ENCODE data around the gene FLYWCH1. TPM values are rescaled to one million over a fixed set of nuclear protein-coding genes. Genes with fewer than 3 reads are reported as not detected.

Gene FLYWCH1
- total RNA-seq: 10 to 100 TPM; 18.5 to 28.4 TPM

DNA sequence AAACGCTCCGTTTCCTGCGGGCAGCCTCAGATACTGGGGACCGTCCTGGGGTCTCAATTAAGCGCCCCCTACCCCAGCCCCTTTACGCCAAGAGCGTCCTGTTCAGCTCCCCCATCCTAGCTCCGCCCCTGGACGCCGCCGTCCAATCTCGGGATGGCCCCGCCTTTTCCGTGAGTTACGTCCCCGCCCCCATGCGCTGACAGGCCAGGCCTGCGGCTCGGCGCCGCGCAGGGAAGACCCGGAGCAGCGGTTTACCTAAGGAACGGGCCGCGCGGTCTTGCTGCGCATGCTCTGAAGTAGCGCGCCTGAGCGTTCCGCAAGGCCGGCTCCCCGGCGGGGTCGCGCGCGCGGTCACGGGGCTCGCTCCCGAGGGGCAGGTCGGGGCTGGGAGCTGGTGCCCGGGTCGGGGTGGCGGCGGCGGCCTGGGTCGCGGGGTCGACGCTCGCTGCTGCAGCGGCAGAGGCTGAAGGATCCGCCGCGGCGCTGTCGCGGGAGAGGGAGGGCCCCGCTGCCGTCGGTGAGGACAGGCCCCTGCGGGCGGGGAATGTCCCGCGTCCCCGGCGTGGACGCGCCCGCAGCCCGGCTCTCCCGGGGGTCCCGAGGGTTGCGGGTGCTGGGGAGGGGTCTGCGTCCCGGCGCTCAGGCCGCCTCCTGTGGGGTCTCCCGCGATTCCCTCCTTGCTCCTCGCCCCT, at the start of gene FLYWCH1:
FLYWCH1 (plus strand) TSS at position 294 of the 692 bp plus-strand sequence. CDS start 17,755 bp downstream, outside the sequence.
- peak within 1 kb of the TSS; percentile 60 to 76 for H3K9ac ChIP-seq (ENCODE audit: low read depth in 2 of 2, low read length in 2 of 2)
- no peaks in the 10 kb centered on the region for H3K4me1 ChIP-seq
- intact Hi-C loops (cut with DNase I): loop anchor here (5.0 kb wide), 1 partner anchor 34 kb away; no protein-coding TSS in a partner anchor
- H3K27me3 ChIP-seq: no peaks in the 10 kb centered on the region
- DNase-seq: peak; percentile 99
- H3K36me3 ChIP-seq: no peaks in the 10 kb centered on the region
- H3K4me3 ChIP-seq: peak within 1 kb of the TSS; percentile 87
- TF ChIP-seq, protein P1, sequence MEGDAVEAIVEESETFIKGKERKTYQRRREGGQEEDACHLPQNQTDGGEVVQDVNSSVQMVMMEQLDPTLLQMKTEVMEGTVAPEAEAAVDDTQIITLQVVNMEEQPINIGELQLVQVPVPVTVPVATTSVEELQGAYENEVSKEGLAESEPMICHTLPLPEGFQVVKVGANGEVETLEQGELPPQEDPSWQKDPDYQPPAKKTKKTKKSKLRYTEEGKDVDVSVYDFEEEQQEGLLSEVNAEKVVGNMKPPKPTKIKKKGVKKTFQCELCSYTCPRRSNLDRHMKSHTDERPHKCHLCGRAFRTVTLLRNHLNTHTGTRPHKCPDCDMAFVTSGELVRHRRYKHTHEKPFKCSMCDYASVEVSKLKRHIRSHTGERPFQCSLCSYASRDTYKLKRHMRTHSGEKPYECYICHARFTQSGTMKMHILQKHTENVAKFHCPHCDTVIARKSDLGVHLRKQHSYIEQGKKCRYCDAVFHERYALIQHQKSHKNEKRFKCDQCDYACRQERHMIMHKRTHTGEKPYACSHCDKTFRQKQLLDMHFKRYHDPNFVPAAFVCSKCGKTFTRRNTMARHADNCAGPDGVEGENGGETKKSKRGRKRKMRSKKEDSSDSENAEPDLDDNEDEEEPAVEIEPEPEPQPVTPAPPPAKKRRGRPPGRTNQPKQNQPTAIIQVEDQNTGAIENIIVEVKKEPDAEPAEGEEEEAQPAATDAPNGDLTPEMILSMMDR (IDR thresholded peaks at IDR 0.05): no peak
- no peaks in the 10 kb centered on the region for H3K9me3 ChIP-seq
- H3K27ac ChIP-seq: peak within 1 kb of the TSS; percentile 71

DNA sequence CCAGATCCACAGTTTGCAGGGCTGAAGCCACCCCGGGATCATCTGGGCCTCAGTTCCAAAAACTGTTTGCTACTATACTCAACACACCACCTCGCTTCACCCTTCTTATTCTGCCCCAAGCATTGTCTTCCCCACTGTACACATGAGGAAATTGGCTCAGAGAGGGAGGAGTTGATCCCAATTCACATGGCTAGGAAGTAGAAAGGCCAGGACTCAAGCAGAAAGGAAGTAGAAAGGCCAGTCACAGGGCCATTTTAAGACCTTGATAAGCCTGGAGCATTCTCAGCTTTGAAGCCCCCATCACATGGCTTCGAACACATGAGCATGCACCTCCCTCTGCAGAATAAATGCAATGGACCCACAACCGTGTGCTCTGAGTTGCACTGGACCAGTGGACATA, 46.1 kb upstream of the FLYWCH1 start:
- no peak for DNase-seq
- H3K9me3 ChIP-seq: no peaks in the 10 kb centered on the region
- intact Hi-C loops (cut with DNase I): loop anchor here (1.0 kb wide), 1 partner anchor 26 kb away; no protein-coding TSS in a partner anchor
- H3K4me3 ChIP-seq: no peak overlapping the region
- no peak overlapping the region for H3K27ac ChIP-seq
- H3K27me3 ChIP-seq: no peaks in the 10 kb centered on the region
- no peak overlapping the region for H3K9ac ChIP-seq (ENCODE audit: low read depth in 2 of 2, low read length in 2 of 2)
- TF ChIP-seq, protein P1 (IDR thresholded peaks at IDR 0.05): no peak
- no peaks in the 10 kb centered on the region for H3K4me1 ChIP-seq
- H3K36me3 ChIP-seq: no peaks in the 10 kb centered on the region

DNA sequence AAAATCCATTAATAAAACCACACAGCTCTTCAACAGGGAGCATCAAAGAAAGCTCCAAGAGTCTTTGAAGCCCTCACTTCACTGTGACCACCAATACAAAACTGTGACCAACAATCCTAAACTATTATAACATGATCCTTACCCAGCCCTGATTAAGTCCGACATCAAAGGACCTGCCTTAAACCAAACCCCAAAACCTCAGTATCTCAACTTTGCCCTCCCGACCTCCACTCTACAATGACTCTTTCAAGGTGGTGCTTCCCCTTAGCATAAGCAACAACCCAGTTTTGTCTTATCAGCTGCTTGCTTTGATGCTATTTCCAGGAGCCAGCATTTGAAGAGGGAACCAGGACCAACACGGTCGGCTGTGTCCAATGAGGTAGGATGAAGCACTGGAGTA, 45.3 kb upstream of the FLYWCH1 start:
- no peaks in the 10 kb centered on the region for H3K36me3 ChIP-seq
- TF ChIP-seq, protein P1 (IDR thresholded peaks at IDR 0.05): no peak
- no peak overlapping the region for H3K9ac ChIP-seq (ENCODE audit: low read depth in 2 of 2, low read length in 2 of 2)
- H3K4me3 ChIP-seq: no peak overlapping the region
- no peak for DNase-seq
- no peaks in the 10 kb centered on the region for H3K4me1 ChIP-seq
- H3K27me3 ChIP-seq: no peaks in the 10 kb centered on the region
- no peaks in the 10 kb centered on the region for H3K9me3 ChIP-seq
- no peak overlapping the region for H3K27ac ChIP-seq
- intact Hi-C loops (cut with DNase I): loop anchor here (1.0 kb wide), 1 partner anchor 27 kb away; no protein-coding TSS in a partner anchor

- peak overlapping the region; percentile 90 for H3K27ac ChIP-seq
- no peaks in the 10 kb centered on the region for H3K27me3 ChIP-seq
- H3K4me1 ChIP-seq: no peaks in the 10 kb centered on the region
- DNase-seq: no peak
- H3K9ac ChIP-seq (ENCODE audit: low read depth in 2 of 2, low read length in 2 of 2): peak overlapping the region; percentile 77 to 90
- no peaks in the 10 kb centered on the region for H3K9me3 ChIP-seq
- TF ChIP-seq, protein P1 (IDR thresholded peaks at IDR 0.05): no peak
- peak overlapping the region; percentile 43 for H3K4me3 ChIP-seq
- H3K36me3 ChIP-seq: no peaks in the 10 kb centered on the region
- intact Hi-C loops (cut with DNase I): no loop called here
These were observed 44.1 kb upstream of the FLYWCH1 start for GRCh38 chr16:2867661-2867986.

GRCh38 chr16:2867987-2868789, 43.5 kb upstream of the FLYWCH1 start:
- peak; percentile 98 for DNase-seq
- peak overlapping the region; percentile 77 to 90 for H3K9ac ChIP-seq (ENCODE audit: low read depth in 2 of 2, low read length in 2 of 2)
- H3K36me3 ChIP-seq: no peaks in the 10 kb centered on the region
- H3K9me3 ChIP-seq: no peaks in the 10 kb centered on the region
- H3K4me1 ChIP-seq: no peaks in the 10 kb centered on the region
- H3K27ac ChIP-seq: peak overlapping the region; percentile 90
- TF ChIP-seq, protein P1 (IDR thresholded peaks at IDR 0.05): peak; percentile 98
- intact Hi-C loops (cut with DNase I): no loop called here
- no peaks in the 10 kb centered on the region for H3K27me3 ChIP-seq
- peak overlapping the region; percentile 43 for H3K4me3 ChIP-seq

All from colonic mucosa (tissue), 4 donors.